Measurements from ENCODE around the gene KCTD19.
"Not testable (repeated sequence)": the region's sequence is repeated elsewhere in the genome, so short reads cannot be mapped to it uniquely, and the experiment has no call there.

Gene KCTD19

DNA sequence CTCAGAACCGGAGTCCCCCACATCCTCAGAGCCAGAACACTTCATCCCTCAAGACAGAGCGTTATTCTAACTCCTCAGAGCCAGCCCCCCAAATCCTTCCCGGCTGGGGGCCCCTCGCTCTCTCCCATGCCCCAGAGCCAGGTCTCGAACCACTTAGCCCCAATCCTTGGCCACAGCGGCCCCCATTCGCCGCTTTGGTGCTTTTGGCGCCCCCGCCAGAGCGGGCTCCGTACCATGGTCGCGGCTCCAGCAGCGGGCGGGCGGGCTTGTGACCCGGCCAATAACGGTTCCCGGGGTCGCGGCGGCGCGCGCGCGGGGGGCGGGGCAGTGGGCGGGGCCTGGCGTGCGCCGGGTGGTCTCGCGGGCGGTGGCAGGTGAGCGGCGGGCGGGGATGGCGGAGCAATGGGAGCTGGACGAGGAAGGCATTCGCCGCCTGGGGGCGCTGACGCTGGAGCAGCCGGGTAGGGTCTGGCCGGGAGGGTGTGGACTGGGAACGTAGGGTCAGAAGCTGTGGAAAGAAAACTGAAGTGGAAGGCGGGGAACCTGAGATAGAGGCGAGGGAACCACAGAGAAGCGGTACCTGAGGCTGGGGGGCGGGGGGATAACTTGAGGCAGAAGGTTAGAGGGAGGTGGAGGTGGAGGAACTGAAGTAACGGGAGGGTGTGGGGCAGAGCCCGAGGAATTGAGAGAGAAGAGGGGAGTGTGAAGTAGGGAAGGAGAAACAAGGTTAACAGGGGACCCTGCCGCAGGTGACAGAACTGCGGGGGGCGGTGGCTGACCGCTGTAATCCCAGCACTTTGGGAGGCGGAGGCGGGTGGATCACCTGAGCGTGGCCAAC lies at the start of gene KCTD19, which contains the start of gene LRRC36:
Gene KCTD19 (minus strand): TSS at position 270 of the 838 bp plus-strand sequence. CDS start 34 bp downstream, at position 236.
Gene LRRC36 (plus strand): TSS at position 344 of the 838 bp plus-strand sequence. CDS start 48 bp downstream, at position 392.
- DNase-seq: peak; percentile 99

DNA sequence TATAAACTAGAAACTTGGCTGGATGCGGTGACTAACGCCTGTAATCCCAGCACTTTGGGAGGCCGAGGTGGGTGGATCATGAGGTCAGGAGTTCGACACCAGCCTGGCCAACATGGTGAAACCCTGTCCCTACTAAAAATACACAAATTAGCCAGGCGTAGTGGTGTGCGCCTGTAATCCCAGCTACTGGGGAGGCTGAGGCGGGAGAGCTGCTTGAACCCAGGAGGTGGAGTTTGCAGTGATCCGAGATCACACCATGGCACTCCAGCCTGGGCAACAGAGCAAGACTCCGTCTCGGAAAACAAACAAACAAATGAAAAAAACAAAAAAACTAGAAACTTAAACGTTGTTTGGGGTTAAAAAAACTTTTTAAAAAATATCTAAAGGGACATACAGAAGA lies 49.5 kb upstream of the KCTD19 start:
- DNase-seq: not testable (repeated sequence)

DNA sequence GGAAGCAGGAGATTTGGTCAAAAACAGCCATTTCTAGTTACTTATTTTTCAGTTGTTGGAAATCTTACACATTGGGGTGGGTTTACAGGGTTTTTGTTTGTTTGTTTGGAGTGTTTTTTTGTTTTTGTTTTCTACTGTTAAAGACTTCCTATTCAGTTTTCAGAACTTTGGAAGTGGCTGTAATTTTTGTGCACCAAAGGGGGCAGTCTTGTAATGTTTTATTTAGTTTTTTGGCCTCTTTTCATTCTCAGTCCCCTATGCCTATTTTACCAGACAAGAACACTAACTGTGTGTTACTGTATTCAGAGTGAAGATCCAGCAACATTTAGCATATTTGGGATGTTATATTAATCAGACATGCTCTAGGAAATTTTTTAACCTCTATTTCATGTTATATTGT lies 46.1 kb upstream of the KCTD19 start:
- no peak for DNase-seq

DNA sequence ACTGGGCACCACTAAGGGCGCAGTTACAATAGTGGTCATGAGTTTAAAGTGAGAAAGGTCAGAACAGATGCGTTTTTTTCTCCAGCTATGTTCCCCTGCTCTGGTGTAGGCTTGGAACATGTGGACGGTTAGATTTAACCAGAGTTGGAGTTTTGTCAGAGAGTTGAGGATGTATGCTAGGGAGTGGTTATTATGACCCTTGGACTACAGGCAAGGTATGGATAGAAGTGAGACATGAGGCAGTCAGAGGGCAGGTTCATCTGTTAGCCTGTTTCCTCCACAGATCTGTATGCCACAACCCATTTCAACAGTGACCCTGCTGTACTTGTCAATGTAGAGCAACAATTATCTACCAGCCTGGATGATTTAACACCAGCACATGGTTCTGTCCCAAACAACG lies 44.1 kb upstream of the KCTD19 start:
- DNase-seq: no peak

DNA sequence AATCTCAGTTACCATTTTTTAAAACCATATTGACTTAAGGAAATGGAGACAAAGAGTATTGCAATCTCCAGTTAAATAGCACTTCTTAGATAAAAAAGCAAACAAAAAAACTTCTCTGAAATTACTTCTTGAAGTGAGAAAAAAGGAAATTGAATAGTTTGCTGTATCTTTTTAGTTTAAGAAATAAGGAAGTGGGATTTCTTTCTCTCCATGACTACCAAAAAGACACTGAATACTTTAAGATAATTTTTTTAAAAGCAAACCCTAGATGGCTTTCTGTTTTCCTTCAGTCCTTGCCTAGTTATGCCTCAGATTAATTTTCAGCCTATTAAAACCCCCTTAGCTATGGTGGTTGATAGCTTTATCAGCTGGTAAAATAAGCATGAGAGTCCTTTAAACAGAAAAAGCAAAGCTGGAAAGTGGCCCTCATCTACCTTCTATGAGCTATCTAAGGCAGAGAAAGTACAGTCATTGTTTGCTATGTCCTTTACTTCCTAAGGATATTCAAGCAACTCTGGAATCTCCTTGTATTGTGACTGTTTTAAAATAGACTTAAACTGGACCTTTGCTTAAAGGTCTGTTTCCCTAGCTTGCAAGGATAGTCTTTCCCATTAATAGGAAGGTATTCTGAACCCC lies 38.2 kb upstream of the KCTD19 start:
- no peak for DNase-seq

DNA sequence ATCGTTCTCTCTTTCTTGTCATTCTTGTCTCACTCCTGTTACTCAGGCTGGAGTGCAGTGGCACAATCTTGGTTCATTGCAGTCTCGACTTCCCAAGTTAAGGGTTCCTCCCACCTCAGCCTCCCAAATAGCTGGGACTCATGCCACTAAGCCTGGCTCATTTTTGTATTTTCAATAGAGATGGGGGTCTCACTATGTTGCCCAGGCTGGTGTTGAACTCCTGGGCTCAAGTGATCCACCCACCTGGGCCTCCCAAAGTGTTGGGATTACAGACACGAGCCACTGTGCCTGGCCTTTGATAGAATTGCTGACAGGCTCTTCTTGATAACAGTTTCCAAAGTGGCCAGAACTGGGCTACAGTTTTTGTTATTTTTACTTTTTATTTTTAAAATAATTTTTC lies 34.5 kb upstream of the KCTD19 start:
- no peak for DNase-seq

DNA sequence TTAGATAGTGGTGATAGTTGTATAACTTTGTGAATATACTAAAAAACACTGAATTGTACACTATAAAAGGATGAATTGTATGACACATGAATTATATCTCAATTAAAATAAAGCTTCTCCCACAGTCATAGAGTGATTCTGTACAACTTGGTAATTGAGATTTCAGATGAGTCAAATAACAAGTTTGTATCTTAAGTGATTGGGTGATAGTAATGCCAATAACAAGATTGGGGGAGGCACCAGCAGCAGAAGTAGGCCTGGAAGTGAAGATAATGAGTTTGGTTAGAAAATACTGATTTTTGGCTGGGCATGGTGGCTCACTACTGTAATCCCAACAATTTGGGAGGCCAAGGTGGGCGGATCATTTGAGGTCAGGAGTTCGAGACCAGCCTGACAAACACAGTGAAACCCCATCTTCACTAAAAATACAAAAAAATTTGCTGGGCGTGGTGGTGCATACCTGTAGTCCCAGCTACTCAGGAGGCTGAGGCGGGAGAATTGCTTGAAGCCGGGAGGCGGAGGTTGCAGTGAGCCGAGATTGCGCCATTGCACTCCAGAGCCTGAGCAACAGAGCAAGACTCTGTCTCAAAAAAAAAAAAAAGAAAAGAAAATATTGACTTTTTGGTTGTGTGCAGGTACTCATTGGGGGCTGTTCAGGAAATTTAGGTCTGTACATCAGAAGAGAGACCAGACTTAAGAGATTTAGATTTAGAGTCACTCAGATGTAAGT lies 33.2 kb upstream of the KCTD19 start:
- not testable (repeated sequence) for DNase-seq

DNA sequence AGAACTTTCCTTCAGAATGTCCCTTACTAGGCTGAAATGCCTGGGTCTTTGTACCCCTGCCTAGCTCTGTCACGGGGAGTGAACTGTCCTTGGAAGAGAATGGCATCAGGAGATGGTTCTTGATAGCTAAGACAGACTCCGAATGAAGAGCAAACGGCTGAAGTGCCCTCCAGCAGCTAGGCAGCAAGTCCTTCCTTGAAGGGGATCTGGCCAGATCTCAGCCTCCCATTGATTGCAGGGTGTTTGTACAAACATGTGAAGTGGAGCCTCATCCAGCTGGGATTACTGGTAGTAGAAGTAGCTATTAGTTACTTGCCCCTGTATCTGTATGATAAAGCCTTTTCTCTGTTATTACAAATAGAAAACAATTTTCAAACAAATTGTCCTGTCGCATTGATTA lies 31.0 kb upstream of the KCTD19 start:
- no peak for DNase-seq

DNA sequence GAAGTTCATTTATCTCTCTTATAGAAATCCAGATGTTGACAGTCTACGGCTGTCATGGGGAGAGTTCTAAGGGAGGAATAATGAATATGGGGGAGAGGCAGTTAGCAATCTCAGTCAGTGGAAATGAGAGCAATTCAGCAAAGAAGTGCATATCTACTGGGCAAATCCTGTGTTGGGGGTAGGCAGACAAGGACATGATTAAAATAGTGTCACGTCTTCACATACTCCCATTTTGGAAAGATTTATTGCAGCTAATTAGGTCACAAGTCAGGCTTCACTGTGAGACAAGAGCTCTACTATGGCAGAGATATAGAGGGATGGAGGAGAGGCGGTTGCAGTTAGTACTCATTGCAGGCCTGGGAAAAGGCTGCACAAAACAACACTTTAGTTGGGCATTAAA lies 29.9 kb upstream of the KCTD19 start:
- no peak for DNase-seq

DNA sequence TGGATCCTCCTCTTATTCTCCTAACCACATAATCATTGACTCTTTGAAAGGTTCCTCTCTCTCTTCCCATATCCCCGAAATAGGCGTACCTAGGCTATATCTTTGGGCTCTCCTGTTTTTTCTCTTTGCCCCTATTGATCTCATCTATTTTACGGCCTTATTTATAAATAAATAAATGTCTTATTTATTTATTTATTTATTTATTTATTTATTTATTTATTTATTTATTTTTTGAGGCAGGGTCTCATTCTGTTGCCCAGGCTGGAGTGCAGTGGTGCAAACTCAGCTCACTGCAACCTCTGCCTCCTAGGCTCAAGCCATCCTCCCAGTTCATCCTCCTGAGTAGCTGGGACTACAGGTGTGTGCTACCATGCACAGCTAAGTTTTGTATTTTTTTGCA lies 25.9 kb upstream of the KCTD19 start:
- not testable (repeated sequence) for DNase-seq

DNA sequence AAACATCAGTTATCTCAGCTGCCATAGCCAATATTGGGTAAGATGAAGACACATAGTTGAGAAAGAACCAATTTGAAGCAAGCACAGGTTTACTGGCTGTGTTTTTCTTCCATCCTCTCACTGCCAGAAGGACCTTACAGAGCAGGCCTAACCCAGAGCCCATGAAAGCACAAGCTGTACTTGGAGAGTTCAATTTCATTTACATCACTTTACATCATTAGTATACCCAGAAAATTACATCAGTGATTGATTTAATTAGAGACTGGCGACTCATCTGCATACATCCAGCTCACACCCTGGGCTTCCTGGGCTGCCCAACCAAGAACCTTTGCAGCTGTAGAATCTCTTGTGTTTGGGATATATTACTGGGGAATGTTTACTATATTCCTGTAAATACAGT lies 23.8 kb upstream of the KCTD19 start:
- no peak for DNase-seq

DNA sequence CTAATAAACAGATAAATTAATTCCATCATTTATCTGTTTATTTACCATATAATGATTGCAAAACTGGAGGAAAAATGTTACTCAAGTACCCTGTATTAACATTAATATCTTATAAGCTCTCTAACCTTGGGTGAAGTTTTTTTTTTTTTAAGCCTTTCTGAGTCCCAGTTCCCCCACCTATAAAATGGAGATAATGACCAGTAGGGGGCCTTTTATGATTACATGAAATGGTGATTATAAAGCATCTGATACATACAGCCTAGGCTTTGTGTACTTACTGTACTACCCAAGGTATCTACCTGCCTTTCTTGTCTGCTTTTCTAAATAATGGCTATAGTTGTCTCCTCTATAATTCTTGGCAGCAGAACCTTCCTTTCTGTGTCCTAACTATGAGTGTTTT lies 22.6 kb upstream of the KCTD19 start:
- DNase-seq: no peak

DNA sequence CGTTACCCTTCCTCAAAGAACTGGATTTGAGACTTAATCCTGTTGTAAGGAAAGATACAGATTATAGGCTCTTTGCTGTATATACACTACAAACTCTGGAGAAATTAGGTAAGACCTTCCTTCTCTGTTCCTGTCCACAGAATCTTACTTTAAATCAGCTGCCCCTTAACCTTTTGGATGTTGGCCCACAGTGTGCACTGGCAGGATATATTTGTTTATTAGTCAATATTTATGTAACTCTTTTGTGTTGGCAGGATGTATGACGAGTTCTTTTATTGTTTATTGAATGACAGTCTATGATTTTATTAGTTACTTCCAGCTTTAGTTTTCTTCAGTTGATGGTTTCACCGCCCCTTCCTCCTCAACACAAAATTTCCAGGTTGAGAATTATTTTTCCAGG lies 19.8 kb upstream of the KCTD19 start:
- no peak for DNase-seq

DNA sequence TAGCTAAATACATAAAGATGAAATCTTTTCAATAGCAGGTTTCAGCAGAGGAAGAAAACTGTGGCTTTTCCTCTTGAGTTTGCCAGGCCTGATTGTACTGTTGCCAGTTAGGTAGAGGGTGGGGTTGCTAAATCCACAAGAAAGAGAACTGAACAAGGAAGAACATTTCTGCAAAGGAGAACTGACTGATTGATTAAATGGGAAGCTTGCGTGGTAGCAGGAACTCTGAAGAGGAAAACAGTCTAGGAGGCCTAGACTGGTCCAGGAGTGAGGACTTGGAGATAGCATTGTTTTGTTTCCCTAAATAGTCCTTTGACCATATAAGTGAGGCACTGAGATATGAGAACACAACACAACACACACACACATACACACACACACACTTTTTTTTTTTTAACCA lies 18.9 kb upstream of the KCTD19 start:
- no peak for DNase-seq

DNA sequence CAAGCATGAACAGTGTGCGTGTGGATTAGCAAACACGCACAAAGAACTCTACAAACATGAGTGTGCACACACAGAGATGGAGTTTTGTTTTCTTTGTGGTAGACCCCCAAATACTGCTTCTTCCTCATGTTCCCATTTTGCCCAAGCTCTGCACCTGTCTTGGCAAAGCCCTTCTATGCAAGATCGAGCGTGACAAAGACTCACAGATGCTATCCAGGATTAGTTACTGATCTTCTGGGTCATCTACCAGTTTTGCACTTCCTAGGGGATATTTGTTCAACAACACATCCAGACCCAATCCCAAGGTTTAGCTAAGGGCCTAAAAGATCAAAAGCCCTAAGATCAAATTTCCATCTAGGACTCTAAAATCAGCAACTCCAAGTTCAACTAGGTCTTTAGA lies 16.1 kb upstream of the KCTD19 start:
- DNase-seq: no peak

DNA sequence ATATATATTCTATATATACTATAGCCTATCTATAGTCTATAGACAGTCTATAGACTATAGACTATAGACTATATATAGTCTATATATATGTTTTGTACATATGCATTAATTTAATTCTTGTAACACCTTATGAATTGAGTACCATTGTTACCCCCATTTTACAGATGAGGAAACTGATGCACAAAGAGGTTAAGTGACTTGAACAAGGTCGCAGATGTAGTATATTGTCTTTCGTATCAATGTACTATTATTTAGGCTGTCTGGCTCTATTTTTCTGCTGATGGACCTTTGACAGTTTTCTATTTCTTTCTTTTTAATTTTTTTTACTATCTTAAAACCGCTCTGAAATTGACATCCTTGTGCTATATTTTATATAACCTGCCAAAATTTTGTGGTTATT lies 14.7 kb upstream of the KCTD19 start:
- no peak for DNase-seq

DNA sequence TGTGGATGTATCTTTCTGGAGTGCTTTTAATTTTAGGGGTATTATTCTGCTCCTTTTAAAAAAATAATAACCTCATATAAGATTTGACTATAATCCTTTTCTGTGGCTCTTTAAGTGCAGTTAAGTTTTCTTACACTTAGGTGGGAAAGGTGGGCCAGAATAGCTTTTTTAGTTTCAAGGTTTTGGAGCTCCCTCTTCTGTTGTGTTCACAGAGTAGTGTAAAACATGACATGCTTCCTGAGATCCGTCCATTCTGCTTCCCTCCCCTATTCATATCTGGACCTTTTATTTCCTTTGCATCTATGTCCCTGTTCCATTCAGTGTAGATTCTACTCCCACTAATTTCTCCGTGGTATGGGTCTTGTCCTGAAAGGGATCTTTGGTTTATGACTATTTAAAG lies 12.9 kb upstream of the KCTD19 start:
- DNase-seq: no peak

DNA sequence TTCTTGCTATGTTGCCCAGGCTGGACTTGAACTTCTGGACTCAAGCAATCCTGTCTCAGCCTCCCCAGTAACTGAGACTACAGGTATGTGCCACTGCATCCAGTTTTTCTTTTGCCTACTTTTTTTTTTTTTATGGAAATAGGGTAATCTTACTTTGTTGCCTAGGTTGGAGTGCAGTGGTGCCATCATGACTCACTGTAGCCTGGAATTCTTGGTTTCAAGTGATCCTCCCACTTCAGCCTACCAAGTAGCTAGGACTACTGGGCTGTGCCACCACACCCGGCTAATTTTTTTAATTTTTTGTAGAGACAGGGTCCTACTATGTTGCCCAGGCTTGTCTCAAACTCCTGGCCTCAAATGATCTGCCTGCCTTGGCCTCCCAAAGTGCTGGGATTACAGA lies 10.1 kb upstream of the KCTD19 start:
- no peak for DNase-seq

DNA sequence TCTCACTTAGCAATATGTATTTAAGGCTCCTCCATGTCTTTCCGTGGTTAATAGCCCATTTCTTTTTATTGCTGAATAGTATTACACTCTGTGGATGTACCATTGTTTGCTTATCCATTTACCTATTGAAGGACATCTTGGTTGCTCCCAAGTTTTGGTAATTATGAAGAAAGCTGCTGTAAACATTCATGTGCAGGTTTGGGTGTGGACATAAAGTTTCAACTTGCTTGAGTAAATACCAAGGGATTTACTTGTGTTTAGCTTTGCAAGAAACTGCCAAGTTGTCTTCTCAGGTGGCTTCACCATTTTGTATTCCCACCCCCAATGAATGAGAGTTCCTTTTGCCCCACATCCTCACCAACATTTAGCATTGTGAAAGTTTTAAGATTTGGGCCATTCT lies 9.6 kb upstream of the KCTD19 start:
- no peak for DNase-seq

DNA sequence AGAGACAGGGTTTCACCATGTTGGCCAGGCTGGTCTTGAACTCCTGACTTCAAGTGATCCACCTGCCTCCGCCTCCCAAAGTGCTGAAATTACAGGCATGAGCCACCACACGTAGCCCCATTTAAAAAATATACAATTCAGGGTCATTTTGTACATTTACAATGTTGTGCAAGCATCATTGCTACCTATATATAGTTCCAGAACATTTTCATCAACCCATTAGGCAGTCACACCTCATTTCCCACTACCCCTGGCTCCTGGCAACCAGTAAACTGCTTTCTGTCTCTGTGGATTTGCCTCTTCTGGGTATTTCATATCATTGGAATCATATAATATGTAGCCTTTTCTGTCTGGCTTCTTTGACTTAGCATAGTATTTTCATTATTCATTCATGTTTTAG lies 6.8 kb upstream of the KCTD19 start:
- DNase-seq: no peak

DNA sequence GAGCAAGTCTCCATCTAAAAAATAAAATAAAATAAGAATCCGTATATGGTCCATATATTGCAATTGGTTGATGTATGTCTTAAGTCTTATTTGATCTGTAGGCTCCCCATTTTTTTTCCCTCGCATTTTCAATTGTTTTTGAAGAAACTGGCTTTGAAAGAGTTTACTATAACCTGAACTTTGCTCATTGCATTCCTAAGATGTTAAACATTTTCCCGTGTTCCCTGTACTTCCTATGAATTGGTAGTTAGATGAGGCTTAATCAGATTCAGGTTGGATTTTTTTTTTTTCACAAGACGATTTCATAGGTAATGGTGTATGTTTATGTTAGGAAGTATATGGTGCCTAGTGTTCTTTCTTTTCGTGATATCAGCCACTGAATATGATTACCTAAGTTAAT lies 3.4 kb upstream of the KCTD19 start:
- DNase-seq: no peak

DNA sequence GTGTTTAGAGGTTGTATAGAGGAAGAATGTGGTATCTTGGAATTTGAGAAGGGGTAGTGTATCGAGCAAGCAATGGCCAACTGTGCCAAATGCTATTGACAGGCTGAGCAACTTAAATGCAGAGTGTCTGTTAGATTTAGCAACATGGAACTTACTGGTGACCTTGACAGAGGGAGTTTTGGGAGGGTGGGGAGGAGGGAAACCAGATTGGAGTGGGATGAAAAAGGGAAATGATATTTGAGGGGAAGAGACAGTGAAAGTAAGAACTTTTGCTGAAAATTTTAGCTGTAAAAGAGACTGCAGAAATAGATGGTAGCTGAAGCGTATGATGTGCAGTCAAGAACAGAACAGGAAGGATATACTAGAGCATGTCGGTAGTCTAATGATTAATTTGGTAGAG lies 1.2 kb upstream of the KCTD19 start:
- DNase-seq: no peak

DNA sequence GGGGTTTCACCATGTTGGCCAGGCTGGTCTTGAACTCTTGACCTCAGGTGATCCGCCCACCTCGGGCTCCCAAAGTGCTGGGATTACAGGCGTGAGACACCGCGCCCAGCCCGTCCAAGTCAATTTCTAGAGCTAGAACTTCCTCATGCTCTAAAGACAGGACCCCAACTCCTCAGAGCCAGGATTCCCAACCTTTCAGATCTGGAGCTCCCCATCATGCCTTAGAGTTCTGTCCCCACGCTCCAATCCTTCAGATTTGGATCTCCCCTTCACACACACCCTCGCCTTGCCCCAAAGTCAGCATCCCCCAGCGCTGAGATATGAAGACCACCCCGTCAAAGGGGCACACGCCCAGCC lies 448 bp downstream of the KCTD19 start:
- DNase-seq: no peak

DNA sequence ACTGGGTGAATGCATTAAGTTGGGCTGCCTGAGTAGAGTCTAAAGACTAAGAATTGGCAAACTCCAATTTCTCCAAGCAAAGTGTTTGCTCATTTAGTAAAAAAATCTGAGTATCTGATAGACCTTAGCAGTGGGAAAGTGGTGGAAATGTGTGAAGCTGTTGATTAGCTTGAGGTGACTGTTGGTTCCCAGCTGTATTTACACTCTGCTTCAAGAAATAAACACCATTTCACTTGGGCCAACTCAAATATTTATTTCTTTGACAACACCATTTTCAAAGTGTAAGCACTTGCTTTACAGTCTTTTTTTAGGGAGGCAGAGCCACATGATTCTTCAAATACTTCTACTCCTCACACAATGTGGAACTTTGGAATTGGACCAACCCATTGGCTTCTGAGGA lies 8.7 kb downstream of the KCTD19 start:
- no peak for DNase-seq
